GM18868 (cell line): ENCODE measurements around the gene NSDHL.

Source experiments
- ATAC-seq: cut with Tn5 transposase; IDR thresholded peaks from one replicate; pipeline ENCODE4 v1.9.1; 2021; ENCODE audit warnings: mild to moderate bottlenecking, moderate library complexity; ENCODE audit not compliant: unreplicated experiment

NSDHL gene

GRCh38 chrX:152892999-152893891 lies 62.4 kb downstream of the NSDHL start:
- peak; percentile 13 for ATAC-seq

GRCh38 chrX:152893980-152894610 lies 63.2 kb downstream of the NSDHL start:
- no peak for ATAC-seq

GRCh38 chrX:152895121-152895520 lies 64.3 kb downstream of the NSDHL start:
- ATAC-seq = no peak

GRCh38 chrX:152895724-152896420 lies 65.0 kb downstream of the NSDHL start:
- ATAC-seq = no peak

GRCh38 chrX:152896450-152896849 lies 65.6 kb downstream of the NSDHL start:
- ATAC-seq = no peak

- no peak for ATAC-seq
Observed at GRCh38 chrX:152897222-152898131, 66.6 kb downstream of the NSDHL start, which contains the start of gene ZNF185. TSS of gene ZNF185 (plus strand) at chrX:152898067. CDS start at chrX:152914490, 16,423 bp downstream.

GRCh38 chrX:152898442-152898841 lies 67.6 kb downstream of the NSDHL start:
- ATAC-seq = no peak

- no peak for ATAC-seq
Observed at GRCh38 chrX:152899111-152899873, 68.4 kb downstream of the NSDHL start.

GRCh38 chrX:152899874-152900719 lies 69.2 kb downstream of the NSDHL start:
- ATAC-seq = no peak

GRCh38 chrX:152900937-152901445 lies 70.1 kb downstream of the NSDHL start:
- ATAC-seq = no peak

- no peak for ATAC-seq
Observed at GRCh38 chrX:152901816-152902501, 71.1 kb downstream of the NSDHL start.

- no peak for ATAC-seq
Observed at GRCh38 chrX:152902502-152902820, 71.6 kb downstream of the NSDHL start.

- ATAC-seq = no peak
Observed at GRCh38 chrX:152903589-152903988, 72.7 kb downstream of the NSDHL start.

- ATAC-seq = no peak
Observed at GRCh38 chrX:152904151-152905080, 73.6 kb downstream of the NSDHL start.

GRCh38 chrX:152905081-152905420 lies 74.2 kb downstream of the NSDHL start:
- ATAC-seq = no peak

- ATAC-seq = no peak
Observed at GRCh38 chrX:152907084-152907651, 76.3 kb downstream of the NSDHL start.

- no peak for ATAC-seq
Observed at GRCh38 chrX:152908486-152908885, 77.6 kb downstream of the NSDHL start.
